ENCODE data around the gene PRR18. TPM values are rescaled to one million over a fixed set of nuclear protein-coding genes. Genes with fewer than 3 reads are reported as not detected.

PRR18 gene
- total RNA-seq, 1 donor from 2014 or later, result 0.14 TPM

DNA sequence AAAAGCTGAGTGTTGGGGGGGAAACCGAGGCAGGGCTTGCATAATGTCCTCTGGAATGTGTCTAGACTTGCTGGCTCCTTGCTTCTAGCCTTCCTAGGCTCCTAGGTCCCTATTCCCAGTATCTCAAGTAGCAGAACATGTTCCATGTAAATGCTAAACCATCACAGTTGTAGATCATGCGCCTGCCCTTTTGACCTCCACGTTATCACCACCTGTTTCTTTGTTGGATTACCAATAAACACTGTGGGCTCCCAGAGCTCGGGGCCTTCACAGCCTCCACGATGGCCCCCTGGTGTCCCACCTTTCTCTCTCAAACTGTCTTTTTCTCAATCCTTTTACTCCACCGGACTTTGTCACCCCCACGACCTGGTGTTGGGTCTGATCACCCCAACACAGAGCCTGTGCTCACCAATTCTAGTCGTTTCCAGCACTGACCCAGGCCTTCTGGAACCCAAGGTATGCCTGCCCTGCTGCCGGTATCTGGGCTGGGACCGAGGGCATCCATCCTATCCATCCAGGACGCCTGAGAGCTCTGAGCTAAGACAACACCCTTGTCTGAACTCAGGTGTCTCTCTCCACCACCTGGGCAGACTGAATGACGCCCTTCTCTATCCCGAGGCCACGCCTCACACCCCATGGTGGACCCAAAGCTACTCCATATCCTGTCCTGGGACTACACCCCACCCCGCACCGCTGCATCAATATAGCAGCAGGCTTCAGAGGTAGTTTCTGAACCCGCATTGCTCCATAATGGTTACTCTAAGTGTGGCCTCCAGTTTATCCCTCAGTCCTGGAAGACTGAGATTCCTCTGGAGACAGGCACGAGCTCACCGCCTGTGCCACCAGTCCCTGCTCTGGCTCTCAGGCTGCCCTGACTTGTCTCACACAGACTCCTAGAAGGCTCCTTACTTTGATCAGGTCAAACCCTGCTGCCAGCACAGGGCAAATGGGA is 9.3 kb upstream of the PRR18 start:
- Histone ChIP-seq H3K4me2 (ENCODE audit: low read length) (no peak overlapping the region), H3K27ac (ENCODE audit: low read depth, low read length) (no peak overlapping the region), H4K20me1 (ENCODE audit: insufficient read depth, low read length) (peaks cover 9% of the 10 kb centered on the region), H3K79me2 (ENCODE audit: insufficient read depth, low read length) (no peaks in the 10 kb centered on the region), H3K27me3 (ENCODE audit: insufficient read depth, low read length) (no peaks in the 10 kb centered on the region), H2AFZ (ENCODE audit: low read depth, low read length) (no peak overlapping the region), H3K9me3 (ENCODE audit: insufficient read depth, low read depth, low read length) (no peaks in the 10 kb centered on the region), H3K4me3 (ENCODE audit: insufficient read depth, low read depth, low read length) (no peak overlapping the region), H3K36me3 (ENCODE audit: insufficient read depth, low read length) (peaks cover 7% of the 10 kb centered on the region), H3K9ac (ENCODE audit: low read length) (no peak overlapping the region), H3K4me1 (ENCODE audit: insufficient read depth, low read length) (no peaks in the 10 kb centered on the region)
- H3K27ac Mint-ChIP-seq (ENCODE audit: unreplicated experiment), result no peak overlapping the region
- H3K9me3 Mint-ChIP-seq (ENCODE audit: unreplicated experiment), result no peaks in the 10 kb centered on the region
- H3K4me3 Mint-ChIP-seq (ENCODE audit: unreplicated experiment), result no peak overlapping the region
- FAIRE-seq (no peak), DNase-seq (ENCODE audit: low read depth) (no peak)
- no peaks in the 10 kb centered on the region for H3K27me3 Mint-ChIP-seq (ENCODE audit: low read depth, unreplicated experiment)
- peaks cover 14% of the 10 kb centered on the region for H3K4me1 Mint-ChIP-seq (ENCODE audit: low read depth, unreplicated experiment)
- TF ChIP-seq, protein P1, sequence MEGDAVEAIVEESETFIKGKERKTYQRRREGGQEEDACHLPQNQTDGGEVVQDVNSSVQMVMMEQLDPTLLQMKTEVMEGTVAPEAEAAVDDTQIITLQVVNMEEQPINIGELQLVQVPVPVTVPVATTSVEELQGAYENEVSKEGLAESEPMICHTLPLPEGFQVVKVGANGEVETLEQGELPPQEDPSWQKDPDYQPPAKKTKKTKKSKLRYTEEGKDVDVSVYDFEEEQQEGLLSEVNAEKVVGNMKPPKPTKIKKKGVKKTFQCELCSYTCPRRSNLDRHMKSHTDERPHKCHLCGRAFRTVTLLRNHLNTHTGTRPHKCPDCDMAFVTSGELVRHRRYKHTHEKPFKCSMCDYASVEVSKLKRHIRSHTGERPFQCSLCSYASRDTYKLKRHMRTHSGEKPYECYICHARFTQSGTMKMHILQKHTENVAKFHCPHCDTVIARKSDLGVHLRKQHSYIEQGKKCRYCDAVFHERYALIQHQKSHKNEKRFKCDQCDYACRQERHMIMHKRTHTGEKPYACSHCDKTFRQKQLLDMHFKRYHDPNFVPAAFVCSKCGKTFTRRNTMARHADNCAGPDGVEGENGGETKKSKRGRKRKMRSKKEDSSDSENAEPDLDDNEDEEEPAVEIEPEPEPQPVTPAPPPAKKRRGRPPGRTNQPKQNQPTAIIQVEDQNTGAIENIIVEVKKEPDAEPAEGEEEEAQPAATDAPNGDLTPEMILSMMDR (IDR thresholded peaks at IDR 0.05; ENCODE audit: insufficient read depth, low read depth, low read length), result no peak
- no peak for TF ChIP-seq EZH2 (IDR thresholded peaks at IDR 0.05; ENCODE audit: insufficient read depth, low read length)
- H3K36me3 Mint-ChIP-seq (ENCODE audit: low read depth, unreplicated experiment), result peaks cover 17% of the 10 kb centered on the region

DNA sequence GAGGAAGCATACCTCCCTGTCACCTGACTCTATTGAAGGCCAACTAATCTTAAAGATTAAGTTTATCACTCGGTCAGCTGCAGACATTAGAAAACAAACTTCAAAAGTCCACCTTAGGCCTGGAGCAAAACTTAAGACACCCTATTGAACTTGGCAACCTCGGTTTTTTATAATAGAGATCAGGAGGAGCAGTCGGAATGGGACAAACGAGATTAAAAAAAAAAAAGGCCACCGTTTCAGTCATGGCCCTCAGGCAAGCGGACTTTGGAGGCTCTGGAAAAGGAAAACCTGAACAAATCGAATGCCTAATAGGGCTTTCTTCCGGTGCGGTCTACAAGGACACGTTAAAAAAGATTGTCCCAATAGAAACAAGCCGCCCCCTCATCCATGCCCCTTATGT is 7.2 kb upstream of the PRR18 start:
- H3K36me3 ChIP-seq (ENCODE audit: insufficient read depth, low read length), result peaks cover 4% of the 10 kb centered on the region
- H3K4me3 ChIP-seq (ENCODE audit: insufficient read depth, low read depth, low read length), result no peak overlapping the region
- H3K27ac ChIP-seq (ENCODE audit: low read depth, low read length), result no peak overlapping the region
- peaks cover 12% of the 10 kb centered on the region for H3K36me3 Mint-ChIP-seq (ENCODE audit: low read depth, unreplicated experiment)
- no peak overlapping the region for H3K4me3 Mint-ChIP-seq (ENCODE audit: unreplicated experiment)
- peaks cover 5% of the 10 kb centered on the region for H3K27me3 Mint-ChIP-seq (ENCODE audit: low read depth, unreplicated experiment)
- no peak for TF ChIP-seq EZH2 (IDR thresholded peaks at IDR 0.05; ENCODE audit: insufficient read depth, low read length)
- TF ChIP-seq, protein P1 (IDR thresholded peaks at IDR 0.05; ENCODE audit: insufficient read depth, low read depth, low read length), result no peak
- H3K9ac ChIP-seq (ENCODE audit: low read length), result no peak overlapping the region
- H3K27ac Mint-ChIP-seq (ENCODE audit: unreplicated experiment), result no peak overlapping the region
- no peaks in the 10 kb centered on the region for H3K9me3 ChIP-seq (ENCODE audit: insufficient read depth, low read depth, low read length)
- H3K9me3 Mint-ChIP-seq (ENCODE audit: unreplicated experiment), result no peaks in the 10 kb centered on the region
- no peaks in the 10 kb centered on the region for H3K79me2 ChIP-seq (ENCODE audit: insufficient read depth, low read length)
- no peaks in the 10 kb centered on the region for H3K27me3 ChIP-seq (ENCODE audit: insufficient read depth, low read length)
- H3K4me1 Mint-ChIP-seq (ENCODE audit: low read depth, unreplicated experiment), result peaks cover 14% of the 10 kb centered on the region
- DNase-seq (ENCODE audit: low read depth) (no peak), FAIRE-seq (no peak)
- H3K4me1 ChIP-seq (ENCODE audit: insufficient read depth, low read length), result no peaks in the 10 kb centered on the region
- H4K20me1 ChIP-seq (ENCODE audit: insufficient read depth, low read length), result peaks cover 9% of the 10 kb centered on the region
- H3K4me2 ChIP-seq (ENCODE audit: low read length), result no peak overlapping the region
- H2AFZ ChIP-seq (ENCODE audit: low read depth, low read length), result no peak overlapping the region

DNA sequence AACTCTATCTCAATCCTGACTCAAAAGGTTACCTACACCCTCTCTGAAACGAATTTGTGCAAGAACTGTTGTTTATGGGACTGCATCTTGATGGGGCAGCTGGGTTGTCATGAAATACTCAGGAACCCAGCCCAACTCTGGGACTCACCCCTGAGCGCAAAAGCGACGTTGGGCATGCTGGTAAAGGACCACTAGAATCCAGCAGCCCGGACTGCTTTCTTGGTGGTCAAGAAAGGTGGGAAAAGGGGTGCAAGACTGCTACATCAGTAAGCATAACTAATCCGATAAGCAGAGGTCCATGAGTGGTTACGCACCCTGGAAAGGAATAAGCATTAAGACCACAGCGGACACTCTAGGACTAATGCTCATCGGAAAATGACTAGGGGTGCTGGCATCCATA is 6.3 kb upstream of the PRR18 start:
- Histone ChIP-seq H3K27ac (ENCODE audit: low read depth, low read length) (no peak overlapping the region), H3K9me3 (ENCODE audit: insufficient read depth, low read depth, low read length) (no peaks in the 10 kb centered on the region), H3K4me1 (ENCODE audit: insufficient read depth, low read length) (no peaks in the 10 kb centered on the region), H4K20me1 (ENCODE audit: insufficient read depth, low read length) (peaks cover 9% of the 10 kb centered on the region), H3K4me3 (ENCODE audit: insufficient read depth, low read depth, low read length) (no peak overlapping the region), H2AFZ (ENCODE audit: low read depth, low read length) (no peak overlapping the region), H3K4me2 (ENCODE audit: low read length) (no peak overlapping the region), H3K79me2 (ENCODE audit: insufficient read depth, low read length) (no peaks in the 10 kb centered on the region), H3K27me3 (ENCODE audit: insufficient read depth, low read length) (peaks cover 5% of the 10 kb centered on the region), H3K36me3 (ENCODE audit: insufficient read depth, low read length) (no peaks in the 10 kb centered on the region), H3K9ac (ENCODE audit: low read length) (no peak overlapping the region)
- peaks cover 13% of the 10 kb centered on the region for H3K4me1 Mint-ChIP-seq (ENCODE audit: low read depth, unreplicated experiment)
- peaks cover 11% of the 10 kb centered on the region for H3K36me3 Mint-ChIP-seq (ENCODE audit: low read depth, unreplicated experiment)
- no peak for FAIRE-seq
- no peak for DNase-seq (ENCODE audit: low read depth)
- no peak overlapping the region for H3K27ac Mint-ChIP-seq (ENCODE audit: unreplicated experiment)
- H3K4me3 Mint-ChIP-seq (ENCODE audit: unreplicated experiment), result no peak overlapping the region
- H3K9me3 Mint-ChIP-seq (ENCODE audit: unreplicated experiment), result no peaks in the 10 kb centered on the region
- H3K27me3 Mint-ChIP-seq (ENCODE audit: low read depth, unreplicated experiment), result peaks cover 14% of the 10 kb centered on the region
- TF ChIP-seq, protein P1 (IDR thresholded peaks at IDR 0.05; ENCODE audit: insufficient read depth, low read depth, low read length), result no peak
- no peak for TF ChIP-seq EZH2 (IDR thresholded peaks at IDR 0.05; ENCODE audit: insufficient read depth, low read length)

All from astrocyte (in vitro differentiated cells and primary cell).